GM20000 (cell line): ENCODE results near the gene MRPS22.
"Not testable (repeated sequence)": the region's sequence is repeated elsewhere in the genome, so short reads cannot be mapped to it uniquely, and the experiment has no call there.

ENCODE experiments used
- DNase-seq: peaks from one replicate; pipeline ENCODE4 v3.0.0; 2012; ENCODE audit warnings: low spot score
- CTCF ChIP-seq: IDR thresholded peaks from 2 replicates; pipeline ENCODE4 v1.5.1; 2012; ENCODE audit warnings: mild to moderate bottlenecking, control low read depth; ENCODE audit errors: extremely low read depth, missing control alignments

MRPS22 gene

GRCh38 chr3:139394116-139394515 is 50.3 kb downstream of the MRPS22 start:
- DNase-seq, result no peak
- TF ChIP-seq CTCF, result no peak

- no peak for DNase-seq
- TF ChIP-seq CTCF, result no peak
These were observed 52.9 kb downstream of the MRPS22 start for GRCh38 chr3:139396707-139397106.

GRCh38 chr3:139401155-139401554 is 57.3 kb downstream of the MRPS22 start:
- not testable (repeated sequence) for DNase-seq
